K562 (cell line): Measurements from ENCODE around the gene CD52. TPM values are rescaled to one million over a fixed set of nuclear protein-coding genes. Genes with fewer than 3 reads are reported as not detected.

Experiments used
- ELF1 ChIP-seq: fragments of 200-800 bp; sonication (Bioruptor generic); IDR thresholded peaks from 2 replicates; pipeline ENCODE4 v1.6.1; 2016; ENCODE audit warnings: missing genetic modification characterization, missing compliant biosample characterization
- ETV6 ChIP-seq, 3 experiments: fragments of 150-350 bp in 1 of 3; sonication (generic) in 1 of 3; formaldehyde crosslinking in 1 of 3; IDR thresholded peaks; 2 replicates each; pipeline versions ENCODE4 v1.6.1 to v1.8.0; 2014 to 2022; ENCODE audit warnings: borderline replicate concordance in 2 of 3, low read depth in 2 of 3, antibody characterized with exemption in 1 of 3, low read length in 1 of 3, mild to moderate bottlenecking in 1 of 3, missing genetic modification reagents in 1 of 3
- IRF1 ChIP-seq: sonication (generic); formaldehyde crosslinking; IDR thresholded peaks from 2 replicates; pipeline ENCODE4 v1.8.0; 2022; ENCODE audit warnings: missing genetic modification reagents, mild to moderate bottlenecking, borderline replicate concordance
- KDM2B ChIP-seq: fragments of 250-450 bp; sonication (Bioruptor Pico); IDR thresholded peaks from 2 replicates; pipeline ENCODE4 v1.8.0; 2021; ENCODE audit warnings: mild to moderate bottlenecking, moderate library complexity
- KDM4B ChIP-seq, 2 experiments: fragments of 450-650 bp in 1 of 2; sonication (generic) in 1 of 2; IDR thresholded peaks; 2 replicates each; pipeline ENCODE4 v1.6.1; 2016 to 2017; ENCODE audit warnings: borderline replicate concordance in 2 of 2, antibody characterized with exemption in 1 of 2, low read depth in 1 of 2, mild to moderate bottlenecking in 1 of 2
- MAX ChIP-seq: sonication (generic); formaldehyde crosslinking; IDR thresholded peaks from 2 replicates; pipeline ENCODE4 v1.9.0; 2022; ENCODE audit warnings: mild to moderate bottlenecking, missing genetic modification reagents
- MLLT1 ChIP-seq, 2 experiments: fragments of 450-650 bp; IDR thresholded peaks; 2 replicates each; pipeline ENCODE4 v1.6.1; 2016
- NFE2 ChIP-seq: IDR thresholded peaks from 2 replicates; pipeline ENCODE4 v1.6.1; 2014; ENCODE audit warnings: antibody characterized with exemption, low read depth
- RBM22 ChIP-seq: fragments of 200-400 bp; formaldehyde crosslinking; IDR thresholded peaks from 2 replicates; pipeline ENCODE4 v1.6.1; 2018; ENCODE audit warnings: low read length, low read depth; ENCODE audit not compliant: poor library complexity, severe bottlenecking
- SMAD3 ChIP-seq: fragments of 450-650 bp; formaldehyde crosslinking; conservative IDR thresholded peaks from 2 replicates; pipeline ENCODE4 v1.4.0; 2020; ENCODE audit warnings: mild to moderate bottlenecking
- TCF7 ChIP-seq: sonication (generic); IDR thresholded peaks from 2 replicates; pipeline ENCODE4 v1.6.1; 2016; ENCODE audit warnings: antibody characterized with exemption, borderline replicate concordance
- TEAD4 ChIP-seq, 2 experiments: sonication (generic) in 1 of 2; formaldehyde crosslinking in 1 of 2; IDR thresholded peaks; 2 replicates each; pipeline versions ENCODE4 v1.6.1 to v1.8.0; 2012 to 2022; ENCODE audit warnings: borderline replicate concordance in 1 of 2, inconsistent platforms in 1 of 2, low read length in 1 of 2, mild to moderate bottlenecking in 1 of 2, missing genetic modification reagents in 1 of 2
- ZNF174 ChIP-seq: fragments of 250-450 bp; sonication (Bioruptor Pico); IDR thresholded peaks from 2 replicates; pipeline ENCODE4 v1.4.0; 2020; ENCODE audit warnings: mild to moderate bottlenecking
- ZNF311 ChIP-seq: fragments of 250-450 bp; sonication (Bioruptor Pico); IDR thresholded peaks from 2 replicates; pipeline ENCODE4 v1.4.0; 2020; ENCODE audit warnings: mild to moderate bottlenecking, moderate library complexity
- ZNF507 ChIP-seq: conservative IDR thresholded peaks from 2 replicates; pipeline ENCODE4 v1.6.1; 2017; ENCODE audit warnings: missing genetic modification characterization, missing compliant biosample characterization
- ZNF717 ChIP-seq: fragments of 250-450 bp; sonication (Bioruptor Pico); IDR thresholded peaks from 2 replicates; pipeline ENCODE4 v1.5.0; 2021
- ZNF764 ChIP-seq: fragments of 250-450 bp; sonication (Bioruptor Pico); IDR thresholded peaks from 2 replicates; pipeline ENCODE4 v1.4.0; 2020; ENCODE audit warnings: low read depth, mild to moderate bottlenecking, moderate library complexity
- ZNF79 ChIP-seq: fragments of 250-450 bp; sonication (Bioruptor Pico); IDR thresholded peaks from 2 replicates; pipeline ENCODE4 v1.4.0; 2020; ENCODE audit warnings: low read depth, mild to moderate bottlenecking, moderate library complexity
- polyA plus RNA-seq, 8 experiments: library from polyadenylated mRNA; depleted of rRNA in 4 of 8; stranded (reverse) in 5 of 8; unstranded in 3 of 8; fragments of >200 nt; fragmentation: Nextera tagmentation in 2 of 8; fragmentation: Illumina TruSeq in 1 of 8; extraction: Ambion mirVana in 2 of 8; extraction: Trizol in 1 of 8; gene quantifications; 2 replicates each; pipeline versions ENCODE4 v1.2.1 to v1.2.3, GENCODE V29; 2011 to 2014; ENCODE audit warnings: inconsistent platforms in 1 of 8, missing spikeins in 1 of 8
- total RNA-seq, 7 experiments: library from RNA; depleted of rRNA in 6 of 7; stranded (reverse); fragments of >200 nt in 6 of 7; fragmentation: Illumina TruSeq in 2 of 7; extraction: Trizol in 2 of 7; gene quantifications; 2 replicates each; pipeline versions ENCODE4 v1.2.1 to v1.2.3, GENCODE V29; 2011 to 2021; ENCODE audit warnings: low replicate concordance in 1 of 7
- TF ChIP-seq, protein P1 (sequence below): sonication (generic); formaldehyde crosslinking; IDR thresholded peaks from 2 replicates; pipeline ENCODE4 v1.8.1; 2023; ENCODE audit warnings: missing genetic modification reagents, mild to moderate bottlenecking, borderline replicate concordance

Gene CD52
- total and polyA plus RNA-seq, 9 of the 15 experiments (the other 6 are each of a cell fraction or from before 2014, with no cell fraction given) = 34.9 to 488 (median 173) TPM

DNA sequence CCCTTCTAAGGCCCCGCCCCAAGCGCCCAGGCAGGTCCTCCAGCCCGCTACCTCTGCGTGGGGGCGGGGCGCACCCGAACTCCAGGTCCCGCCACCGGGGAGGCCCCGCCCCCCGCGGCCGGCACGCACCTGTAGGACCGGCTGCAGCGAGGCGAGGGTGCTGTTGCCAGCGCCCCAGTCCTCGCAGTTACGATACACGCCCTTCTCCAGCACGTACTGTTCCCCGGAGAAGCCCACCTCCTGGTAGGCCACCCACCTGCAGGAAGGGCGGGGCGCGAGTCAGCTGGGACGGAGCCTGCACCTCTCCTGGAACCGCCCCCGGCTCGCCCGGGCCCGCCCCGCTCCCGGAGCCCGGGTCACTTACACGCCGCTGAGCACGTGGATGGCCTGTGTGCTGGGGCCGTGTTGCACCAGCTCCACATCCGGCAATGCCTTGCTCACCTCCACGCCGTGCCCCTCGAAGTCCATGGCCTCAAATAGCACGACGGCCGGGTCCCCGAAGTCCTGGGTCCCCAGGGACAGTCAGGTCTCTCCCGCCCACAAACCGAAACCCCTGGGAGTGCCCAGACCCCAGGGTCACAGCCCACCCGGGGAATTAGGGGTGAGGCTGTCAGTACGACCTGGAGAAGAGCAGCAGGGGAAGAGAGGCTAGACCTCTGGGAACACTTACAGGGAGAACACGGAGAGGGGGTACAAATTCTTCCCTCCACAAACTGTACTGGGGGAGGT lies 18.9 kb downstream of the CD52 start (continued):
- TF ChIP-seq MAX (CRISPR knock-in tag) = peak; percentile 100
- peak in 1 of 2 experiments; percentile 48; a peak in 2 of 4 replicates for TF ChIP-seq KDM4B (IDR thresholded peaks at IDR 0.05; ENCODE audit: borderline replicate concordance in 2 of 2, low read depth in 1 of 2)
- TF ChIP-seq SMAD3 (CRISPR knock-in tag) = peak; percentile 97
- no peak for TF ChIP-seq ZNF717 (CRISPR knock-in tag)
- TF ChIP-seq IRF1 = peak; percentile 93
- peak; percentile 93 for TF ChIP-seq ZNF311 (CRISPR knock-in tag)
- 0 out of 2 replicates have a peak, but pooled peaks have one; percentile 17 for TF ChIP-seq KDM2B (CRISPR knock-in tag)
- TF ChIP-seq ZNF764 (CRISPR knock-in tag) = no peak
- TF ChIP-seq ZNF507 (tag) = no peak; the same call in 1 of the 2 replicates
- TF ChIP-seq TEAD4 (IDR thresholded peaks at IDR 0.05; ENCODE audit: low read length) = peak; percentile 50; the same call in 1 of the 2 replicates
- TF ChIP-seq TEAD4 (CRISPR knock-in tag; IDR thresholded peaks at IDR 0.05; ENCODE audit: borderline replicate concordance) = peak; percentile 88; the same call in 1 of the 2 replicates
- peak; percentile 87 for TF ChIP-seq ZNF79 (CRISPR knock-in tag)
- TF ChIP-seq ELF1 (tag) = no peak
- no peak for TF ChIP-seq NFE2
- no peak; the same call in 1 of the 2 replicates for TF ChIP-seq ZNF174 (CRISPR knock-in tag)
- peak; percentile 27 for TF ChIP-seq RBM22
- TF ChIP-seq, protein P1, sequence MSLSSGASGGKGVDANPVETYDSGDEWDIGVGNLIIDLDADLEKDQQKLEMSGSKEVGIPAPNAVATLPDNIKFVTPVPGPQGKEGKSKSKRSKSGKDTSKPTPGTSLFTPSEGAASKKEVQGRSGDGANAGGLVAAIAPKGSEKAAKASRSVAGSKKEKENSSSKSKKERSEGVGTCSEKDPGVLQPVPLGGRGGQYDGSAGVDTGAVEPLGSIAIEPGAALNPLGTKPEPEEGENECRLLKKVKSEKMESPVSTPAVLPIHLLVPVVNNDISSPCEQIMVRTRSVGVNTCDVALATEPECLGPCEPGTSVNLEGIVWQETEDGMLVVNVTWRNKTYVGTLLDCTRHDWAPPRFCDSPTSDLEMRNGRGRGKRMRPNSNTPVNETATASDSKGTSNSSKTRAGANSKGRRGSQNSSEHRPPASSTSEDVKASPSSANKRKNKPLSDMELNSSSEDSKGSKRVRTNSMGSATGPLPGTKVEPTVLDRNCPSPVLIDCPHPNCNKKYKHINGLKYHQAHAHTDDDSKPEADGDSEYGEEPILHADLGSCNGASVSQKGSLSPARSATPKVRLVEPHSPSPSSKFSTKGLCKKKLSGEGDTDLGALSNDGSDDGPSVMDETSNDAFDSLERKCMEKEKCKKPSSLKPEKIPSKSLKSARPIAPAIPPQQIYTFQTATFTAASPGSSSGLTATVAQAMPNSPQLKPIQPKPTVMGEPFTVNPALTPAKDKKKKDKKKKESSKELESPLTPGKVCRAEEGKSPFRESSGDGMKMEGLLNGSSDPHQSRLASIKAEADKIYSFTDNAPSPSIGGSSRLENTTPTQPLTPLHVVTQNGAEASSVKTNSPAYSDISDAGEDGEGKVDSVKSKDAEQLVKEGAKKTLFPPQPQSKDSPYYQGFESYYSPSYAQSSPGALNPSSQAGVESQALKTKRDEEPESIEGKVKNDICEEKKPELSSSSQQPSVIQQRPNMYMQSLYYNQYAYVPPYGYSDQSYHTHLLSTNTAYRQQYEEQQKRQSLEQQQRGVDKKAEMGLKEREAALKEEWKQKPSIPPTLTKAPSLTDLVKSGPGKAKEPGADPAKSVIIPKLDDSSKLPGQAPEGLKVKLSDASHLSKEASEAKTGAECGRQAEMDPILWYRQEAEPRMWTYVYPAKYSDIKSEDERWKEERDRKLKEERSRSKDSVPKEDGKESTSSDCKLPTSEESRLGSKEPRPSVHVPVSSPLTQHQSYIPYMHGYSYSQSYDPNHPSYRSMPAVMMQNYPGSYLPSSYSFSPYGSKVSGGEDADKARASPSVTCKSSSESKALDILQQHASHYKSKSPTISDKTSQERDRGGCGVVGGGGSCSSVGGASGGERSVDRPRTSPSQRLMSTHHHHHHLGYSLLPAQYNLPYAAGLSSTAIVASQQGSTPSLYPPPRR (CRISPR knock-in tag) = peak; percentile 96
- TF ChIP-seq ETV6 (IDR thresholded peaks at IDR 0.05; ENCODE audit: borderline replicate concordance in 1 of 2, low read depth in 2 of 2, low read length in 1 of 2) = 0 out of 4 replicates have a peak, but pooled peaks of 1 of the 2 experiments have one; percentile 6
- peak; percentile 80; the same call in 1 of the 2 replicates for TF ChIP-seq ETV6 (CRISPR knock-in tag; IDR thresholded peaks at IDR 0.05; ENCODE audit: borderline replicate concordance)
- TF ChIP-seq TCF7 = no peak
- TF ChIP-seq MLLT1 (IDR thresholded peaks at IDR 0.05) = no peak
